GM12878 (cell line): ENCODE data around the gene MEGF6. TPM values are rescaled to one million over a fixed set of nuclear protein-coding genes. Genes with fewer than 3 reads are reported as not detected.

Experiments
- ATAC-seq: fragments of 200-7000 bp; cut with Tn5 transposase; 3 replicates; pipeline ENCODE4 v1.9.1; 2020; ENCODE audit warnings: mild to moderate bottlenecking, moderate library complexity
- BruUV-seq: library from RNA; stranded (reverse); fragments of 400-500 nt; replicated peaks from 2 replicates; lab custom pipeline; 2021; lab: Mats Ljungman, UMichigan
- CTCF ChIA-PET: fragments of 300-600 bp; sonication (Branson Sonifier 250); formaldehyde crosslinking; extraction: SDS; loops from one replicate; lab custom pipeline; 2021; ENCODE audit warnings: inconsistent platforms; lab: Yijun Ruan, JAX
- POLR2A ChIA-PET: fragments of 350-600 bp; formaldehyde crosslinking; extraction: SDS; loops from one replicate; lab custom pipeline; 2021; ENCODE audit warnings: inconsistent platforms; lab: Charles Lee
- RAD21 ChIA-PET: fragments of 300-600 bp; sonication (Branson Sonifier 250); formaldehyde crosslinking; loops from one replicate; lab custom pipeline; 2023; ENCODE audit warnings: antibody characterized with exemption; ENCODE audit not compliant: unreplicated experiment; lab: Charles Lee
- SMC1A ChIA-PET: fragments of 300-600 bp; sonication (Branson Sonifier 250); formaldehyde crosslinking; loops from one replicate; lab custom pipeline; 2023; ENCODE audit not compliant: unreplicated experiment, uncharacterized antibody; lab: Charles Lee
- DNase-seq: peaks from one replicate; pipeline ENCODE4 v3.0.0-alpha.2; 2011; ENCODE audit warnings: low read depth, low spot score
- FAIRE-seq: peaks from 3 replicates; lab custom pipeline; 2011; peaks lifted over from hg19 to GRCh38; lab: Jason Lieb, UNC
- H2AFZ ChIP-seq: 2 replicates; pipeline ENCODE4 v1.6.0; 2011; ENCODE audit warnings: low read depth, low read length, control low read depth; ENCODE audit not compliant: control insufficient read depth
- H3K27ac ChIP-seq: 2 replicates; pipeline ENCODE4 v1.5.1; 2011; ENCODE audit warnings: control low read depth; ENCODE audit not compliant: control insufficient read depth, insufficient read depth
- H3K27me3 ChIP-seq, 2 experiments: replicated peaks in 1 of 2; 2 replicates each; pipeline versions ENCODE4 v1.6.0 to v1.6.1; 2011; ENCODE audit warnings: low read length in 1 of 2; ENCODE audit not compliant: control insufficient read depth in 2 of 2, insufficient read depth in 2 of 2
- H3K36me3 ChIP-seq, 2 experiments: 2 replicates each; pipeline ENCODE4 v1.5.1; 2011; ENCODE audit warnings: low read length in 1 of 2; ENCODE audit not compliant: control insufficient read depth in 2 of 2, insufficient read depth in 2 of 2
- H3K4me1 ChIP-seq: 2 replicates; pipeline ENCODE4 v1.6.1; 2011; ENCODE audit warnings: mild to moderate bottlenecking, low read length, moderate library complexity, mixed read lengths; ENCODE audit not compliant: control insufficient read depth, insufficient read depth
- H3K4me2 ChIP-seq: 2 replicates; pipeline ENCODE4 v1.6.0; 2011; ENCODE audit warnings: control low read depth; ENCODE audit not compliant: control insufficient read depth, insufficient read depth
- H3K4me3 ChIP-seq: fragments of 200-600 bp; sonication (generic); 2 replicates; pipeline ENCODE4 v1.5.1; 2016
- H3K79me2 ChIP-seq: 2 replicates; pipeline ENCODE4 v1.6.0; 2011; ENCODE audit warnings: low read length; ENCODE audit not compliant: control insufficient read depth, insufficient read depth
- H3K9ac ChIP-seq: 2 replicates; pipeline ENCODE4 v1.8.0; 2011; ENCODE audit warnings: low read length, control low read depth, mixed read lengths; ENCODE audit not compliant: control insufficient read depth, insufficient read depth
- H3K9me3 ChIP-seq: replicated peaks from 3 replicates; pipeline ENCODE4 v1.5.1; 2011; ENCODE audit warnings: mild to moderate bottlenecking, low read length; ENCODE audit not compliant: control insufficient read depth, insufficient read depth
- H4K20me1 ChIP-seq: 2 replicates; pipeline ENCODE4 v1.6.0; 2011; ENCODE audit not compliant: control insufficient read depth, insufficient read depth
- ATF3 ChIP-seq: IDR thresholded peaks from 2 replicates; pipeline ENCODE4 v1.6.1; 2011; ENCODE audit warnings: low read depth, mild to moderate bottlenecking, low read length, moderate library complexity, borderline replicate concordance; ENCODE audit errors: extremely low read depth
- BMI1 ChIP-seq: fragments of 450-650 bp; IDR thresholded peaks from 2 replicates; pipeline ENCODE4 v1.6.1; 2016; ENCODE audit warnings: mild to moderate bottlenecking, moderate library complexity, borderline replicate concordance
- CBFB ChIP-seq: IDR thresholded peaks from 2 replicates; pipeline ENCODE4 v1.6.1; 2016; ENCODE audit warnings: antibody characterized with exemption, low read depth
- DPF2 ChIP-seq: fragments of 450-650 bp; IDR thresholded peaks from 2 replicates; pipeline ENCODE4 v1.6.1; 2017; ENCODE audit warnings: mild to moderate bottlenecking
- MLLT1 ChIP-seq: fragments of 450-650 bp; IDR thresholded peaks from 2 replicates; pipeline ENCODE4 v1.6.1; 2016; ENCODE audit warnings: mild to moderate bottlenecking
- POLR2AphosphoS2 ChIP-seq: IDR thresholded peaks from 2 replicates; pipeline ENCODE4 v1.6.1; 2011; ENCODE audit warnings: low read depth, mild to moderate bottlenecking, low read length, improper control_type of control experiment, moderate library complexity
- RCOR1 ChIP-seq: conservative IDR thresholded peaks from 2 replicates; pipeline ENCODE4 v1.6.1; 2012; ENCODE audit warnings: low read depth, low read length, improper control_type of control experiment
- RUNX3 ChIP-seq: IDR thresholded peaks from 2 replicates; pipeline ENCODE4 v1.6.1; 2012; ENCODE audit warnings: low read length, inconsistent platforms
- SIX5 ChIP-seq: IDR thresholded peaks from 2 replicates; pipeline ENCODE4 v1.6.1; 2011; ENCODE audit warnings: mild to moderate bottlenecking, low read depth, low read length, moderate library complexity; ENCODE audit not compliant: severe bottlenecking
- SMC3 ChIP-seq: IDR thresholded peaks from 2 replicates; pipeline ENCODE4 v1.6.1; 2011; ENCODE audit warnings: low read length, improper control_type of control experiment, borderline replicate concordance
- TARDBP ChIP-seq: IDR thresholded peaks from 2 replicates; pipeline ENCODE4 v1.6.1; 2016; ENCODE audit warnings: borderline replicate concordance
- TCF3 ChIP-seq: IDR thresholded peaks from 2 replicates; pipeline ENCODE4 v1.6.1; 2012; ENCODE audit warnings: low read depth, mild to moderate bottlenecking, low read length, borderline replicate concordance; ENCODE audit not compliant: insufficient read depth
- WGBS: methylation state at CpG from one replicate; pipeline ENCODE4 v1.1.6; 2016; ENCODE audit warnings: low lambda C conversion rate; ENCODE audit not compliant: insufficient replicate concordance, insufficient coverage; ENCODE audit errors: missing lambda C conversion rate; 5-methylcytosine and 5-hydroxymethylcytosine counted together
- in situ Hi-C: fragments of 300-500 bp; cut with MboI; formaldehyde crosslinking; loops from 9 replicates; pipeline ENCODE4 v1.14.3; 2018; ENCODE audit warnings: mixed read lengths
- intact Hi-C: fragments of 100-400 bp; cut with micrococcal nuclease; formaldehyde crosslinking; loops from one replicate; pipeline ENCODE4 v1.14.2; 2022; ENCODE audit not compliant: unreplicated experiment
- polyA plus RNA-seq, 11 experiments: library from polyadenylated mRNA; depleted of rRNA in 4 of 11; unstranded in 6 of 11; stranded (reverse) in 5 of 11; fragments of >200 nt; fragmentation: Nextera tagmentation in 4 of 11; fragmentation: Illumina TruSeq in 1 of 11; extraction: Ambion mirVana in 4 of 11; extraction: Trizol in 1 of 11; gene quantifications; 1 replicate in 1 of 11; 2 replicates in 10 of 11; pipeline versions ENCODE4 v1.2.1 to v1.2.3, GENCODE V29; 2011 to 2016; ENCODE audit warnings: inconsistent platforms in 2 of 11, missing spikeins in 2 of 11, low read depth in 1 of 11
- total RNA-seq, 4 experiments: library from RNA; depleted of rRNA in 3 of 4; stranded (reverse); fragments of >200 nt in 3 of 4; fragmentation: Illumina TruSeq in 1 of 4; extraction: Trizol in 1 of 4; gene quantifications; 2 replicates each; pipeline versions ENCODE4 v1.2.1 to v1.2.3, GENCODE V29; 2013 to 2021
- TF ChIP-seq, protein P1 (sequence below): fragments of 150-350 bp; IDR thresholded peaks from 2 replicates; pipeline ENCODE4 v1.6.1; 2014; ENCODE audit warnings: mild to moderate bottlenecking, low read depth, low read length
- TF ChIP-seq, protein P2 (sequence below): fragments of 450-650 bp; IDR thresholded peaks from 2 replicates; pipeline ENCODE4 v1.6.1; 2017; ENCODE audit warnings: borderline replicate concordance

Gene MEGF6
- total and polyA plus RNA-seq, 10 of the 15 experiments (the other 5 are each of a cell fraction or from before 2014, with no cell fraction given), result 0.03 to 0.41 TPM; not detected in 8

- ATAC-seq (no peak), DNase-seq (no peak)
- Histone ChIP-seq H3K4me3 (no peak overlapping the region), H2AFZ (no peak overlapping the region), H3K4me2 (no peak overlapping the region), H4K20me1 (no peaks in the 10 kb centered on the region), H3K4me1 (no peaks in the 10 kb centered on the region), H3K27ac (no peak overlapping the region), H3K36me3 (no peaks in the 10 kb centered on the region)
- BruUV-seq, result no TSS peak
- SMC1A ChIA-PET, result no interaction called here
- no peak for TF ChIP-seq CBFB
- TF ChIP-seq DPF2, result no peak
- TF ChIP-seq BMI1, result no peak
- TF ChIP-seq SMC3, result no peak
- TF ChIP-seq TCF3, result no peak
- TF ChIP-seq ATF3, result no peak
- TF ChIP-seq RUNX3, result no peak
- TF ChIP-seq TARDBP, result no peak
- no peak for TF ChIP-seq MLLT1
- TF ChIP-seq, protein P1, sequence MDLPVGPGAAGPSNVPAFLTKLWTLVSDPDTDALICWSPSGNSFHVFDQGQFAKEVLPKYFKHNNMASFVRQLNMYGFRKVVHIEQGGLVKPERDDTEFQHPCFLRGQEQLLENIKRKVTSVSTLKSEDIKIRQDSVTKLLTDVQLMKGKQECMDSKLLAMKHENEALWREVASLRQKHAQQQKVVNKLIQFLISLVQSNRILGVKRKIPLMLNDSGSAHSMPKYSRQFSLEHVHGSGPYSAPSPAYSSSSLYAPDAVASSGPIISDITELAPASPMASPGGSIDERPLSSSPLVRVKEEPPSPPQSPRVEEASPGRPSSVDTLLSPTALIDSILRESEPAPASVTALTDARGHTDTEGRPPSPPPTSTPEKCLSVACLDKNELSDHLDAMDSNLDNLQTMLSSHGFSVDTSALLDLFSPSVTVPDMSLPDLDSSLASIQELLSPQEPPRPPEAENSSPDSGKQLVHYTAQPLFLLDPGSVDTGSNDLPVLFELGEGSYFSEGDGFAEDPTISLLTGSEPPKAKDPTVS, result no peak
- TF ChIP-seq POLR2AphosphoS2, result no peak
- no peak for TF ChIP-seq RCOR1
- TF ChIP-seq, protein P2, sequence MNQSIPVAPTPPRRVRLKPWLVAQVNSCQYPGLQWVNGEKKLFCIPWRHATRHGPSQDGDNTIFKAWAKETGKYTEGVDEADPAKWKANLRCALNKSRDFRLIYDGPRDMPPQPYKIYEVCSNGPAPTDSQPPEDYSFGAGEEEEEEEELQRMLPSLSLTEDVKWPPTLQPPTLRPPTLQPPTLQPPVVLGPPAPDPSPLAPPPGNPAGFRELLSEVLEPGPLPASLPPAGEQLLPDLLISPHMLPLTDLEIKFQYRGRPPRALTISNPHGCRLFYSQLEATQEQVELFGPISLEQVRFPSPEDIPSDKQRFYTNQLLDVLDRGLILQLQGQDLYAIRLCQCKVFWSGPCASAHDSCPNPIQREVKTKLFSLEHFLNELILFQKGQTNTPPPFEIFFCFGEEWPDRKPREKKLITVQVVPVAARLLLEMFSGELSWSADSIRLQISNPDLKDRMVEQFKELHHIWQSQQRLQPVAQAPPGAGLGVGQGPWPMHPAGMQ, result no peak
- TF ChIP-seq SIX5, result no peak
- TF ChIP-seq, all 136 proteins: peak for 0
- H3K79me2 ChIP-seq, result no peaks in the 10 kb centered on the region
- H3K27me3 ChIP-seq, result no peaks in the 10 kb centered on the region
- FAIRE-seq, result no peak
- intact Hi-C loops (no loop called here), in situ Hi-C loops (no loop called here)
- CTCF ChIA-PET, result no interaction called here
- RAD21 ChIA-PET, result no interaction called here
- no peak overlapping the region for H3K9ac ChIP-seq
- WGBS, result 31% methylated on average over 14 of the region's 31 CpGs
- H3K9me3 ChIP-seq, result no peaks in the 10 kb centered on the region
- POLR2A ChIA-PET, result no interaction called here
These were observed 107.0 kb downstream of the MEGF6 start for GRCh38 chr1:3504151-3504821.
